HCT116 (cell line): ENCODE measurements around the gene SDC1. TPM values are rescaled to one million over a fixed set of nuclear protein-coding genes. Genes with fewer than 3 reads are reported as not detected.

Source experiments
- ATAC-seq: fragments of 200-7000 bp; cut with Tn5 transposase; 2 replicates; pipeline ENCODE4 v1.9.1; 2020; ENCODE audit warnings: mild to moderate bottlenecking, moderate library complexity
- BruUV-seq: library from RNA; stranded (reverse); fragments of 400-500 nt; replicated peaks from 2 replicates; lab custom pipeline; 2021; lab: Mats Ljungman, UMichigan
- CTCF ChIA-PET: fragments of 300-600 bp; sonication (Branson Sonifier 250); formaldehyde crosslinking; loops from one replicate; lab custom pipeline; 2021; ENCODE audit warnings: antibody characterized with exemption; lab: Charles Lee
- POLR2A ChIA-PET: fragments of 300-600, 350-600 bp; sonication (Branson Sonifier 250); formaldehyde crosslinking; loops from one replicate; lab custom pipeline; 2021; ENCODE audit warnings: antibody characterized with exemption; lab: Charles Lee
- RAD21 ChIA-PET, 2 experiments: fragments of 300-600 bp; sonication (Branson Sonifier 250); formaldehyde crosslinking; loops; one replicate each; lab custom pipeline; 2023; ENCODE audit warnings: low total read pairs in 2 of 2; ENCODE audit not compliant: uncharacterized antibody in 2 of 2, unreplicated experiment in 2 of 2, low non-redundant PET in 1 of 2; lab: Charles Lee
- DNase-seq: peaks from one replicate; pipeline ENCODE4 v3.0.0-alpha.2; 2010; ENCODE audit warnings: low read depth, low spot score
- H2AFZ ChIP-seq: fragments of 200-600 bp; shearing (Covaris generic), sonication (generic); 2 replicates; pipeline ENCODE4 v1.6.1; 2017; ENCODE audit warnings: low read depth, mixed run types, mixed read lengths, antibody characterized with exemption, low read length; ENCODE audit not compliant: poor library complexity, severe bottlenecking
- H3K27ac ChIP-seq: 2 replicates; pipeline ENCODE4 v1.5.1; 2012; ENCODE audit warnings: low read depth, low read length
- H3K27me3 ChIP-seq: fragments of 200-600 bp; sonication (generic); 2 replicates; pipeline ENCODE4 v1.6.1; 2016; ENCODE audit warnings: mixed run types, low read length, mixed read lengths; ENCODE audit not compliant: insufficient read depth
- H3K36me3 ChIP-seq, 2 experiments: fragments of 200-500 bp in 1 of 2; fragments of 200-600 bp in 1 of 2; sonication (Bioruptor generic) in 1 of 2; sonication (generic) in 1 of 2; 2 replicates each; pipeline versions ENCODE4 v1.5.1 to v1.6.1; 2014 to 2016; ENCODE audit warnings: low read length in 2 of 2, inconsistent platforms in 1 of 2, mixed read lengths in 1 of 2, mixed run types in 1 of 2; ENCODE audit not compliant: insufficient read depth in 2 of 2, control insufficient read depth in 1 of 2
- H3K4me1 ChIP-seq, 2 experiments: fragments of 200-600 bp in 1 of 2; sonication (generic) in 1 of 2; 2 replicates each; pipeline versions ENCODE4 v1.5.1 to v1.6.1; 2012 to 2017; ENCODE audit warnings: low read length in 2 of 2, inconsistent platforms in 1 of 2, mild to moderate bottlenecking in 1 of 2, mixed read lengths in 1 of 2, mixed run types in 1 of 2, moderate library complexity in 1 of 2; ENCODE audit not compliant: insufficient read depth in 2 of 2, control insufficient read depth in 1 of 2
- H3K4me2 ChIP-seq: fragments of 200-600 bp; sonication (generic); 2 replicates; pipeline ENCODE4 v1.6.1; 2017; ENCODE audit warnings: mixed run types, low read length, mixed read lengths
- H3K4me3 ChIP-seq, 2 experiments: fragments of 200-600 bp in 1 of 2; sonication (generic) in 1 of 2; replicated peaks in 1 of 2; 2 replicates each; pipeline ENCODE4 v1.5.1; 2011 to 2016; ENCODE audit warnings: low read length in 2 of 2, control low read depth in 1 of 2, low read depth in 1 of 2, mild to moderate bottlenecking in 1 of 2, mixed read lengths in 1 of 2, mixed run types in 1 of 2
- H3K79me2 ChIP-seq: fragments of 200-600 bp; sonication (generic); 2 replicates; pipeline ENCODE4 v1.6.1; 2017; ENCODE audit warnings: mild to moderate bottlenecking, mixed run types, low read length, moderate library complexity, mixed read lengths; ENCODE audit not compliant: insufficient read depth
- H3K9ac ChIP-seq: fragments of 200-600 bp; sonication (generic); 2 replicates; pipeline ENCODE4 v1.6.1; 2016; ENCODE audit warnings: low read length, mixed read lengths
- H3K9me2 ChIP-seq: fragments of 200-600 bp; sonication (generic), shearing (Covaris generic); 2 replicates; pipeline ENCODE4 v1.6.1; 2017; ENCODE audit warnings: mixed run types, mild to moderate bottlenecking, moderate library complexity; ENCODE audit not compliant: insufficient read depth
- H3K9me3 ChIP-seq, 2 experiments: fragments of 200-500 bp in 1 of 2; fragments of 200-600 bp in 1 of 2; sonication (Bioruptor generic) in 1 of 2; sonication (generic) in 1 of 2; 2 replicates each; pipeline ENCODE4 v1.6.1; 2014 to 2017; ENCODE audit warnings: low read length in 2 of 2, mixed read lengths in 2 of 2, inconsistent platforms in 1 of 2, low read depth in 1 of 2, mild to moderate bottlenecking in 1 of 2, mixed run types in 1 of 2, moderate library complexity in 1 of 2; ENCODE audit not compliant: control insufficient read depth in 1 of 2, insufficient read depth in 1 of 2
- H4K20me1 ChIP-seq: fragments of 200-600 bp; sonication (generic), shearing (Covaris generic); 2 replicates; pipeline ENCODE4 v1.6.1; 2017; ENCODE audit warnings: mixed run types, mild to moderate bottlenecking, moderate library complexity; ENCODE audit not compliant: insufficient read depth
- CTCF ChIP-seq, 3 experiments: fragments of 200-600 bp in 1 of 3; sonication (generic) in 1 of 3; IDR thresholded peaks in 2 of 3; conservative IDR thresholded peaks in 1 of 3; 2 replicates each; pipeline ENCODE4 v1.5.1; 2012 to 2017; ENCODE audit warnings: low read depth in 2 of 3, low read length in 2 of 3, antibody characterized with exemption in 1 of 3, borderline replicate concordance in 1 of 3, control low read depth in 1 of 3, mild to moderate bottlenecking in 1 of 3, mixed read lengths in 1 of 3, mixed run types in 1 of 3, moderate library complexity in 1 of 3; ENCODE audit not compliant: insufficient read depth in 1 of 3
- EZH2 ChIP-seq: fragments of 200-600 bp; sonication (generic); IDR thresholded peaks from 2 replicates; pipeline ENCODE4 v1.6.1; 2017; ENCODE audit warnings: antibody characterized with exemption, mixed run types
- MAX ChIP-seq: IDR thresholded peaks from 2 replicates; pipeline ENCODE4 v1.6.1; 2012
- SIN3A ChIP-seq: IDR thresholded peaks from 2 replicates; pipeline ENCODE4 v1.6.1; 2012; ENCODE audit warnings: low read depth
- YY1 ChIP-seq: IDR thresholded peaks from 2 replicates; pipeline ENCODE4 v1.6.1; 2011; ENCODE audit warnings: low read length, low read depth, moderate library complexity, mild to moderate bottlenecking; ENCODE audit not compliant: insufficient replicate concordance; ENCODE audit errors: extremely low read depth
- ZBTB33 ChIP-seq: IDR thresholded peaks from 2 replicates; pipeline ENCODE4 v1.6.1; 2011; ENCODE audit warnings: mild to moderate bottlenecking, low read length, moderate library complexity; ENCODE audit not compliant: insufficient replicate concordance; ENCODE audit errors: extremely low read depth
- ZNF274 ChIP-seq: fragments of 200-500 bp; sonication (Bioruptor generic); IDR thresholded peaks from 2 replicates; pipeline ENCODE4 v1.6.1; 2014; ENCODE audit warnings: mild to moderate bottlenecking, low read depth, low read length, inconsistent platforms
- intact Hi-C: fragments of 100-400 bp; cut with micrococcal nuclease; formaldehyde crosslinking; loops from 2 replicates; pipeline ENCODE4 v1.10.0; 2022
- total RNA-seq: library from RNA; stranded (reverse); gene quantifications from one replicate; pipeline ENCODE4 v1.2.1, GENCODE V29; 2021; ENCODE audit not compliant: unreplicated experiment

Gene SDC1
- total RNA-seq, 1 experiment from 2014 or later, result 32.0 TPM

- no peak for TF ChIP-seq ZNF274
- no peak for TF ChIP-seq YY1
- no peak for TF ChIP-seq EZH2
- TF ChIP-seq MAX, result no peak
- TF ChIP-seq CTCF (IDR thresholded peaks at IDR 0.05 in 2 of 3, conservative IDR thresholded peaks at IDR 0.05 in 1 of 3; ENCODE audit: borderline replicate concordance in 1 of 3, insufficient read depth in 1 of 3, low read depth in 2 of 3, low read length in 2 of 3), result no peak
- TF ChIP-seq ZBTB33, result no peak
- TF ChIP-seq SIN3A, result no peak
- TF ChIP-seq, all 23 proteins: peak for 0
- ATAC-seq, result no peak
- no TSS peak for BruUV-seq
- Histone ChIP-seq H4K20me1 (no peaks in the 10 kb centered on the region), H3K9me2 (no peaks in the 10 kb centered on the region), H3K27ac (no peak overlapping the region), H3K27me3 (no peaks in the 10 kb centered on the region), H3K4me1 (peaks cover 3 to 32% of the 10 kb centered on the region in 2 experiments; a peak in 3 of 4 replicates), H3K4me2 (no peak overlapping the region), H3K9ac (no peak overlapping the region), H2AFZ (no peak overlapping the region), H3K4me3 (no peak overlapping the region), H3K36me3 (no peaks in the 10 kb centered on the region), H3K79me2 (no peaks in the 10 kb centered on the region), H3K9me3 (no peaks in the 10 kb centered on the region)
- DNase-seq, result no peak
- ChIA-PET POLR2A (no interaction called here), RAD21 (no interaction called here), CTCF (no interaction called here)
- intact Hi-C loops, result no loop called here
Observed at GRCh38 chr2:20186078-20186854, 38.7 kb downstream of the SDC1 start.
